Middle frontal gyrus (tissue), 1 donor: ENCODE measurements around the gene KRT33A.

ENCODE experiments used
- DNase-seq: peaks from one replicate; pipeline ENCODE4 v3.0.0-alpha.2; 2015; ENCODE audit warnings: low spot score; ENCODE audit errors: extremely low spot score

Gene KRT33A

DNA sequence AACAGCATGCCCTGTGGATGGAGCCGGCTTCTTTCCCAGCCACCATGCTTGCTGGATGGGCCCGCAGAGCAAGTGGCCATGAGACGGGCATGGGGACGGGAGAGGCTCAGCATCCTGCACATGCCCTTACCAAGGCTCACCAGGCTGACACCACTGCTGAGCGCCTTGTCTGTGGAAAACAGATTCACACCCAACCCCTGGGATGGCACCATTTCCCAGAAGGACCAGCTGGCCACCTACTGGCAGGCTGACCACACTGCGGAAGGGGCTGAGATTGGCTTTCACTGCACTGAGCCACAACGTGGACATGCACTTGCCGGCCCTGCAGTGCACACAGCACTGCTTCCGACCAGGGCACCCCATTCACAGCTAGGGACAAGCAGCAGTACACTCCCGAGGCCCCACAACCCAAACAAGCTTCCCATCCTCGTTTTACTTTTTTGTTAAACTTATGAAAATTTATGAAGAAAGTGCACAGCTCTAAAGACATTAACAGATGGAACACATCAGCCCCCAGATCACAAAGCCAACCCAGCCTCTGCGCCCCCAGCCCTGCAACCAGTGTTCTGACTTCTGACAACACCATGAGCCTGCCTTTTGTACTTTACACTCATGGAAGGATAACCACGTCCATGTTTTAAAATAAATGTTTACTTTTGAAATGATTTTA, 21.2 kb downstream of the KRT33A start:
- no peak for DNase-seq

DNA sequence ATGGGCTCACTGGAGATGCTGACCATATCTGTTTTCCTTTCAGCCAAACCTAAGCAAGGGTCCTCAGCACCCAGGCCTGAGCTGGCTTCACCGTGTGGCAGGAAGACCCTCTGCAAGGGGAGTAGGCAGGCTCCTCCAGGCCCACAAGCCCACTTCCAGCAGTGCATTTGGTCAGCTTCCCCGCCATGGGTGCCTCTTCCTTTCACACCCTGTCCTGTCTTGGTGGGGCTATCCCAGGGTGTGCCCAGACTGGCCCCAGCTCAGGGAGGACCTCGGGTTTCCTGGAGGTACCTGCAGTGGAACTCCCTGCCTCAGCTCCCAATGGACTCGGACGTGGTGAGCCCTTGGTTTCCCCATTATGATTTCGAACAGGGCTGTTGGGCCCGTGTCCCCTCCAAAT, 22.4 kb downstream of the KRT33A start:
- no peak for DNase-seq

DNA sequence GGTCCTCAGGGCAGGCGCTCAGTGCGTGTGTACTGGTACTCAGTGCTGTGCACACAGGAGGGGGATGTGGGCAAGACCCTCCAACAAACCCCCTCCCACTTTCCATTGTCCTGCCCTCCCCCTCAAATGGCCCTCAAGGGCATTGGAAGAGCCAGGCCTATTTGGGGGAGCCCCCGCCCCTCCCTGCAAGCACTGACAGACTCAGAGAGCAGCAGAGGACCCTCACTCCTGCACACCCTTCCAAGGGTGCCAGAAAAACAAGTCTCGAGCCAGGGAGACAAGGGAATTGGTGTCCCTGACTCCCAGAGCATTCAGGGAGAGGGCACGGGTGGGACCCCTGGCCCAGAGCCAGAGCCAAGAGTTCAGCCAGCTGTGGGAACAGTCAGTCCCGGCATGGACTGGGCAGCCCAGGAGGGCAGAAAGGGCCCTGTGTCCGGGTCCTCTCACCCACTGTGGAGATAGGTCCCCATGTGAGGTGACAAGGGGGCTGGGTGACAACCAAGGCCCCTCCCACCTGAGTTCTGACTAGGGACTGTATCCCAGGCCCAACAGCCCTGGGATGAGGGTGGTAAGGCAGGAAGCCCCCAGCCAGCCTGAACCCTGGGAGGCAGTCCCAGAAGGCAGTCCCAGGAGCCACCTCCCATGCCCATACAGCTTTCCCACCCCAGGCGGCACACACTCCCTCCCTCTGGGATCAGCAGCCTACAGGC, 23.1 kb downstream of the KRT33A start:
- DNase-seq: no peak

DNA sequence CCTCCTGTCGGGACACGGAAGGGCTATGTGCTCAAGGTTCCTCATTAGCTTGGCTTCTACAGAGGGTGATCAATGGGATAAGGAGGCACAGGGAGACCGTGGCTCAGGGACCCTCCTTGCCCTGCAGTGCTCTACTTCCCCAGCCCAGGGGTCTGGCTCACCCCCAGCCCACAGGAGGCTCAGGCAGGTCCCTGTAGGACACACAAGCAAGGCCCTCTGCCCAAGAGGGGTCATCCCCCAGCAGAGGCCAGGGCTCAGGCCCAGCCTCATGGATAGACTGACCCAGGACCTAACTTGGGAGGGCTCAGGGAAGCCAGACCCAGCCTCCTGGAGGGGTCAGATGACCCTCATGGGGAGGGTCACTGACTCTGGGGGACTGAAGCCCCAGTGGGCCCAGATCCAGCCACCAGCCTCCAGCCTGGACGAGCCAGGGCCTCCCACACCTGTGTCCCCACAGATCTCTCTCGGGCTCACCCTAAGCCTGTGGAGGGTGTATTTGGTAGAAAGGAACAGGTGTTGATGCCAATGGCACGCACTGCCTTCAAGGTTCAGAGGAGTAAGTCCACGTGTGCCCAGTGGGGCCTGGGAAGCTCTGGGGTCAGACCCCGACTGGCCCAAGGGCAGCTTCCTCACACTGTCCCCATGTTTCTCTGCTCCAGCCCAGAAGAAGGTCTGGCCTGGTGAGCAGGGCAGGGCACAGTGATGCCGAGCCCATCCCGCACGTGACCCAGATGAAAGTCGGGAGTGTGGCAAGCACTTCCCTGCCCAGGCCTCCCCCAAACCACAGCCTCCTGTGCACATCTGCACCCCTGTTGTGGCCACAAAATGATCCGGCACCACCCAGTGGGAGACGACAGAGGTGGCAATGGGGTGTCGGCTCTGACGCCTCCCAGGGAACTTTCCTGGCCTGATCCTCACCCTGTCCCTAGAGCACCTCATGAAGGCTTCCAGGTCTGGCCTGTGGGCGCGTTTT, 24.2 kb downstream of the KRT33A start:
- DNase-seq: no peak

DNA sequence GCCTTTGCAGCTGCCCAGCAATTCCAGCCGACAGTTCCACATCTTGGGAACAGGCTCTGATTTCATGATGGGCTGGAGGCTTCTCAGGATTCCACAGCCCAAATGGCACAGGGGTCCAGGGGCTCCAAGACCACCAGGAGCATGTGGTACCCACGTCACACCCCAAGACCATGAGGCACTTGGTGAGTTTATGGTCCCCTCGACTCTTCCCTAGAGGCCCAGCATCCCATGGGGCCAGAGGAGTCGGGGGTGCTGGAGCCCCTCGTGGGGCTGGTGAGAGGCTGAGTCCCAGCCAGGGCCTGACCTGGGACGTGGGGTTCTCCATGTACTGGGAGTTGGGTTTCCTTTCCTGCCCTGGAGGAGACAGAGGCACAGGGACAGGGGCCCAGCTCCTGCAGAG, 25.0 kb downstream of the KRT33A start:
- no peak for DNase-seq

DNA sequence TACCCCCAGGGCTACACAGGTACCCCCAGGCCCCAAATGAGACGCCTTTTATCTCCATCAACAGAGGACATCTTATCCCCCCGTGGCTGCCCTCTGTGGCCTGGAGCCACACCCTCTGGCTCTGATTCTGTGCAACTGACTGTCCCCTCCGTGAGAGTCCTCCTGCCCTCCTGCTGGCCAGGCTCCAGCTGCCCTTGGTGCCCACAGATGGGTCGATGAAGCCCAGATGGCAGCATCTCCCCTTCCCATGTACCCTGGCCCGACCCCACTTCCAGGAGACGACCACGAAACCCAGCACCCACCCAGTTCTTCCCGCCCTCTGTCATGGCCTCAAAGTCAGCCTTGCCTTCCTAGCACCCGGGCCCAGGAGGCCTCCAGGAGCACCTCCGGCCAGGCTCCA, 25.5 kb downstream of the KRT33A start:
- no peak for DNase-seq

DNA sequence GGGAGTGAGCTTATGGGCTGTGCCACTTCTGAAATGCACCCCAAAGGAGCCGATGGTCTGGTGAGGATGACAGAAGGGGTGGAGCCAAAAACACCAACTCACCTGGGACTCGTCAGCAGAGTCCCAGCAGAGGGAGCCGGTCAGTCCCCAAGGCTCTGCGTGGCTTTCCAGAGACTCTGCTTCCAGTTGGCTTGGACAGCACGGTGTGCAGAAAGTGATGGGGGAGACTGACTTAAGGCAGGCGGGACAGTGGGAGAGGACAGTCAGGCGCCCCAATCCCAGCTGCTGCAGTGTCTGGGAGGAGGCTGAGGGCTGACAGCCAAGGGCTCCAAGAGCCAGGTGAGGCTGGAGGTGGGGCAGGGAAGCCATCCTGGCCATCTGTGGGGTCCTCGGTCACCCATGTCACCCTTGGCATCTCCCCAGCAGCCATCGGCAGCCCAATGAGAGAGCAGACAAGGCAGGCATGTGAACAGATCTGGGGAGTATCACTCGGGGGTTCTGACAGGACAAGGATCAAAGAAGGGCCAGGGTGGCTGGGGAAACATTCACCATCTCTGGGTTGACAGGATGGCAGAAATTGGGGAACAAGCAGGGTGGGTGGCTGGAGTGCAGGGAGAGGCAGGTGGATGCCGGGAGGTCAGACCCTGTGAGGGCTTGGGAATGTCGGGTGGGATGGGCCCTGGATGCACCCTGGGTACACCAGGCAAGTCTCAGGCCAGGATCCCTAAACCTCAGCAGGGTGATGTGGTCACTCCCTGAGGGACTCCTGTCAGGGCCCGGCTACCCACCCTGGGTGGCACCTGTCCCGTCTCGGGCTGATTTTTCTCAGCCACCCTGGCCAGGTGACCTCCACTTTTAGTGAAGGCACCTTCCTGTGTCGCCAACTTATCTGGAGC, 26.2 kb downstream of the KRT33A start:
- DNase-seq: no peak

DNA sequence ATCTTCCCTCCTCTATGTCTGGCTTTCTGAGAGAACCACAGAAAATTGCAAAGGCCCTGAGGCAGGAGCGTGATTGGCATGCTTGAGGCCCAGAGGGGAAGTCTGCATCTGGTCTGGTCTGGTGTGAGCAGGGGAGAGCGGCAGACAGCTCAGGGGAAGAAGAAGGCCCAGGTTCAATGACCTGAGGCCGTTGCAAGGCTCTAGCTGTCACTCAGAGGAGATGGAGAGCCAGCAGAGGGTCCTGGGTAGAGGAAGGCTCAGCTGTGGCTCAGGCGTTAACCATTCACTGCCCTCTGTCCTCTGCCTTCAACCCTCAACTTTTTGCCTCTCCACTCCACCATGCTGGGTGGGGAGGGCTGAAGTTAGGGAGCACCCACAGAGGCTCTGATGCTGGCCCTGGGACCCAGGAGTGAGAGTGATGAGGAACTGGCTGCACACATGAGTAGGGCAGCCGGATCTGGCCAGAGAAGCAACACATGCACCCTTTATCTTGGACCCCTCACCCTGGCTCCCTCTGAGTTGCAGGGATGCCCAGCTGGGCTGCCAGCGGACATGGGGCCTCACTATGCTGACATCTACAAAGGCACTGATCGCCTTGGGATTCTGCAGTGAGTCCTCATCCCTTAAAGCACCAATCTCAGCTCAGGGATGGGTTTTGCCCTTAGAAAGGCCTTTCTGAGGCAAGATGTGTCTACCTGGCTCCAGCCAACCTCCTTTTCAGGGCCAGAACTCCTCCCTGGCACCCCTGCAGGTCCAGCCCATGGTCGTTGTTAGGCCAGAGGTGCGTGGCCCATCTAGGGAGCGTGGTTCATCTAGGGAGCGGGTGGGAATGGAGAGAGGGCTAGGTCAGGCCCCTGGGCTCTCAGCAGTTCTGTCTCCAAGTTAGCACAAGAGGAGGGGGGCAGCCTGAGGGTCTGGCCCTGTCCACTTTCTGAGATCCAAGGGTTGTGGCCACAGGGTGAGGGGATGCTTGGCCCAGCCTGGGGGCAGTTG, 27.4 kb downstream of the KRT33A start:
- DNase-seq: no peak

DNA sequence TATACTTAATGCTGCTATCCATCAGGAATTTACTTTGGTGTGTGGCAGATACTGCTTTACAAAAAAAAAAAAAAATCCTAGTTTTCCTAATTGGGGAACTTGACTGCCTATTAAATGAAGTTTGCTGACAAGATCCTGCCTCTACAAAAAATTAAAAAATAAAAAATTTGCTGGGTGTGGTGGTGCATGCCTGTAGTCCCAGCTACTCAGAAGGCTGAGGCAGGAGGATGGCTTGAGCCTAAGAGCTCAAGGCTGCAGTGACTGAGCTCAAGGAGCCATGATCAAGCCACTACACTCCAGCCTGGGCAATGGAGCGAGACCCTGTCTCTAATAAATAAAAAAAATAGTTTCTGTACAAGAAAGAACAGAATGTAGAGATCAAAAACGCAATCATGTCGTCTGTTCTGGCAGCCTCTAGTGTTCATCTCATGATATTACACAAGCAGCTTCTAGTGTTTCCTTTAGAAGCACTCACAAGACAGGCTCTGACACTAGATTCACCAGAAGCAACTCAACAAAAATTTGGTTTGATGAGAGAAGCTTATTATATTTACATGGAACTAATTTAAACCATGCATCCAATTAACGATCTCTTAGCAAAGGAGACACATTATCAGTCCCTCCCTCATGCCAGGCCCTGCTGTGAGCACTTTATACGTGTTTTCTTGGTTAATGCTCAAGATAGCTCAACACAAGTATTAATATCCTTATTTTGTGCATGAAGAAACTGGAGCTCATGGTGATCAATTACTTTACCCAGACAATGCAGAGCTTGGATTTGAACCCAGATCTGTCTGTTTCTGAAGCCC, 28.3 kb downstream of the KRT33A start:
- DNase-seq: no peak

DNA sequence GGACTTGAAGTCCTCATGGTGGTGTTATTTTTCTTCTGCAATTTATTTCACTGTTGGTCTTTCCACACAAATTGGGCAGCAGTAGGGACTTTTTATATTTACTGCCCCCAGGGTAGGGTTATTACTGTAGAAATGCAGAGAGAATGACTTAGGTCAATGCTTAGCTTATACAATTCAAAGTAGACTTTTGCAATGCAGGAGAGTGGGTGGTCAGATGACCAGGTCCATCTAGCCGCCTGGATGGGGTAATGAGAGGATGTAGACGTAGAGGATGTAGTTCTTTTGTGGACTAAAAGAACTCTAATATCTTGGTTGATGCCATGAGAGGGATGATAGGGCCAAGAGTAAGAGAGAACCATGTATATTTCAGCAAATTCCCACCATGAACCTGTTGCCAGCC, 32.4 kb downstream of the KRT33A start:
- no peak for DNase-seq

DNA sequence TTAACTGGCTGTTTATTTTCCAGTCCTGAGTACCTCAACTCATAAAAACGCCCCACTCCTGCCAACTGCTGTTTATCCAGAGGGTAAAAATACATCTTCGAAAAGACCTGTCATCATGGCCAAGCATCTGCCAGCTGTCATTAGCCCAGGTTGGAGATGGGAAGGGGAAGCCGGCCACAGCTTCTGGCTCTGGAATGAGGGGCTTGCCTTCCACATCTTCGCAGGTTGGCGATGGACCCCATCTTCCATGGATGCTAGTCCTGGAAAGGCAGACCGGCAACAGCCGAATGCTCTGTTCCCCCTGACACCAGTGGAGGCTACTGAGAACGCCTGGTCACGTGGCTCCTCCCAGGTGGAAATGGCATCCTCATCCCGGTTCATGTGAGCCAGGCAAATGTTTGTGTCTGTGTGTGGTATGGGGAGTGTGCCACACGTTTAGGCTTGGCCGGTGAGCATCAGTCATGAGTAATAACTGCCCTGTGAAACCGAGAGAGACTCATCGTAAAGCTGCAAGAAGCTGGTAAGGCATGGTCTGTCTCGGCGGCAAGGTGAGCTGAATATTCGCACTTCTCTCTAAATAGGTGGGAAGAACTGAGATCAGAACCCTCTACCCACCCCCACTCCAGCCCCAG, 34.7 kb downstream of the KRT33A start:
- no peak for DNase-seq

DNA sequence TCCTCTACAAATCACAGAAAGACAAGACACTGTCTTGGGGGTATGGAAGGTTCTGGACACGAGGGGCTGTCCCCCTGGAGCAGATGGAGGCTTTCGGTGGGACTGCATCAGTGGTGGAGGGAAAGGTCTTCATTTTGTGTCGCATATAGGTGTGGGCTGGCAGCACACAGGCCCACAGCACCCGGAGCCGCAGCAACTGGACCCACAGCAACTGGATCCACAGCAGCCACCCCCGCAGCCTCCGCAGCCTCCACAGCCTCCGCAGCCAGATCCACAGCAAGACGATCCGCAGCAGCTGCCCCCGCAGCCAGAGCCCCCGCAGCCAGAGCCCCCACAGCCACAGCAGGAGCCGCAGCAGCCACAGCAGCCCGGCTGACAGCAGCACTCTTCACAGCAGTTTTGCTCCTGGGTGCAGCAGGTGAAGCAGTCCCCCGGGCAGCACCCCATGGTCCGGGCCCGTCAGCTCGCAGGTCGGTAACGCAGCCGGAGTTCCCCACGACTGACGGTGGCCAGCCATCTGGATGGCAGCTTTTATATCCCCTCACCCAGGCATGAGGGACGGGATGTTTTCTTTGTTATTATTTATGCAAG, 35.3 kb downstream of the KRT33A start, which contains the start of gene KRTAP17-1:
KRTAP17-1 (minus strand) TSS at position 507 of the 591 bp plus-strand sequence; CDS start at position 447, 60 bp downstream.
- no peak for DNase-seq

DNA sequence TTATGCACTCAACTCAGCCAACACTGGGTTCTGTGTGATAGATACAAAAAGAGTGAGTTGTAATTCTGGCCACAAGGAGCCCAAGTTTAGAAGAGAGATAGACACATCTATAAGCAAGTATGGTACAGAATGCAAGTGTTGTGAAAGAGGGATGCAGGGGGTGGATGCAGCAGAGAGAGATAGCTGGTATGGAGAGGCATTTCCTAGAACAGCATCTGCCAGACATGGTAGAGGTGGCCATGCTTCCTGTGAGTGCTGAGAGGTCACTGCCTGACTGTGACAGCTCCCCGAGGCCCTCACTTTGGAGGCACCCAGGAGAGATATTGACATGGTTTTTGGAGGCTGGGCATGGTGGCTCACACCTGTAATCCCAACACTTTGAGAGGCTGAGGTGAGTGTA, 39.5 kb downstream of the KRT33A start:
- no peak for DNase-seq

DNA sequence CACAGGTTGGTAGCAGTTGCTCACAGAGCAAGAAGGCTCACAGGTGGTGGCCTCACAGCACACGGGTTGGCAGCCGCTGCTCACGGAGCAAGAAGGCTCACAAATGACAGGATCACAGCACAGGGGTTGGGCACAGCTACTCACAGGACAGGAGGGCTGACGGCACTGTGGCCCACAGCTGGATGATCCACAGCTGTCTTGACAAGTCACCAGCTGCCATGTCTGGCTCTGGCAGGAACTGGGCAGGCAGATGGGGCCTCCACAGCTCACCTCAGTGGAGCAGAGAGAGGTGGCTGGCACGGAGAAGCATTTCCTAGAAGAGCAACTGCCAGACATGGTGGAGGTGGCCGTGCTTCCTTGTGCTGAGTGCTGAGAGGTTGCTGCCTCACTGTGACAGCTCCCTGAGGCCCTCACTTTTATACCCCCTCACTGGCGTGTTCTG, 41.7 kb downstream of the KRT33A start, which contains the start of gene KRTAP16-1:
KRTAP16-1 (minus strand) TSS at position 392 of the 442 bp plus-strand sequence; CDS start at position 336, 56 bp downstream.
- no peak for DNase-seq

DNA sequence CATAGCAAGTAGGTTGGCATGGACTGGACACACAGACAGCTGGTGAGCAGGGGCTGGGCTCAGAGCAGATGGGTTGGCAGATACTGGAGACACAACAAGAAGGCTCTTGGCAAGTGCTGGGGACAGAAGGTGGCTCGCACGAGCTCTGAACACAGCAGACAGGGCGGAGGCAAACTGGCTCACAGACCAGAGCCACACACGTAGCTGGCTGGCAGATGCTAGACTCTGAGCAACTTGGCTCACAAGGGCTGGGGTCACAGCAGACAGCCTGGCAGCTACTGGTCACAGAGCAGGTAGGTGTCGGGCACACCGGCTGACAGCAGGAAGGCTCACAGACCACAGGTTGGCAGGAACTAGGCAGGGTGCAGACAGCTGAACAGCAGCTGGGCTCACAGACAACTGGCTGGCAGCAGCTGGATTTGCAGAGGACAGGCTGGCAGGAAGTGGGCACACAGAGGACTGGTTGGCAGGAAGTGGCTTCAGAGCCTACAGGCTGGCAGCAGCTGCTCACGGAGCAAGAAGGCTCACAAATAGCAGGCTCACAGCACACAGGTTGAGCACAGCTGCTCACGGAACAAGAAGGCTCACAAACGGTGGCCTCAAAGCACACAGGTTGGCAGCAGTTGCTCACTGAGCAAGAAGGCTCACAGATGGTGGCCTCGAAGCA, 42.2 kb downstream of the KRT33A start:
- DNase-seq: peak; percentile 6

DNA sequence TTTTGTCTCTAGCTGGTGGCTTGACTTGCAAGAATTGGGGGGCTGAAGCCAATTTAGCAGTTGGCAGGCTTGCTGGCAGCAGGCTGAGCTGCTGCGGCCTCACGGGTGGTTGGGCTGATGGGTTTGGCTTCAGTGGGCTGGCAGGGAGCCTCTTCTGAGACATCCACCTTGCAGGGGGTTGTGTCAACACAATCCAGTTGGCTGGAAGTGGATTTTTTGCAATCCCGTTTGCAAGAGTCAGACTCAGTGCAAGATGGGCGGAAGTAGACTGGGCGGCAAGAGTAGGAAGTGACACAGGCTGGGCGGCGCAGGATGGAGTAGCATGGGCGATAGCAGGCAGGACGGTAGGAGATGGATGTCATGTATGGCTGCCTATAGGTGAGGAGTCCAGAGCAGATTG, 43.0 kb downstream of the KRT33A start:
- DNase-seq: no peak

DNA sequence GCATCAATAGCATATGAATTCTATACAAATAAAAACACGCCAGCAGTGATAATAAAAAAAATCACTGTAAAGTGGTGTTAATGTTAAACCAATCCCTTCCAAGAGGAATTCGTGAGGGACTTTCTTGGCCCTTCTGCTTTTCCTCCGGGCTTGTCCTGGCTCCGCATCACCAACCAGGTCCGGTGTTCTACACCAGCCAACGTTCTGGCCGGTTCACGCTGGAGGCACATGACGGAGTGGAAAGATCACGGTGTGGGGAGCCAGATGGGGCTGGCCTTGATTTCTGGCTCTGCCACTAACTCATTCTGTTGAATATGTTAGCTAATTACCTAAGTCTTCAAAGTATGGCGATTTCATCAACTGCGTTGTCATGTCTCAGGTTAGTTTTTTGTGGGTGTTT, 46.5 kb downstream of the KRT33A start:
- no peak for DNase-seq
